Endothelial cell of hepatic sinusoid (primary cell): ENCODE data around the gene UBL7.
"Not testable (repeated sequence)": the region's sequence is repeated elsewhere in the genome, so short reads cannot be mapped to it uniquely, and the experiment has no call there.

Experiments used
- in situ Hi-C: cut with HindIII; loops from 2 replicates; pipeline ENCODE4 v1.10.0; 2017; ENCODE audit warnings: low sequenced_read_pairs

The UBL7 gene

GRCh38 chr15:74460871-74461846 is at the start of gene UBL7:
Gene UBL7, minus strand, starts transcription at chr15:74461160. Its CDS starts 2,293 bp downstream, at chr15:74458867.
- in situ Hi-C loops, result loop anchor here (5.0 kb wide), 2 partner anchors 36 to 86 kb away; no protein-coding TSS in a partner anchor

- in situ Hi-C loops, result no loop called here
These were observed 45.5 kb upstream of the UBL7 start for GRCh38 chr15:74506515-74506840.

- in situ Hi-C loops, result no loop called here
These were observed 45.0 kb upstream of the UBL7 start for GRCh38 chr15:74505837-74506514.

- in situ Hi-C loops, result no loop called here
These were observed 43.9 kb upstream of the UBL7 start for GRCh38 chr15:74504836-74505235.

- in situ Hi-C loops, result no loop called here
These were observed 43.5 kb upstream of the UBL7 start for GRCh38 chr15:74504418-74504817.

- in situ Hi-C loops, result no loop called here
These were observed 41.3 kb upstream of the UBL7 start for GRCh38 chr15:74502301-74502700.

GRCh38 chr15:74500401-74500800 is 39.4 kb upstream of the UBL7 start:
- in situ Hi-C loops, result no loop called here

GRCh38 chr15:74499366-74499765 is 38.4 kb upstream of the UBL7 start:
- in situ Hi-C loops, result loop anchor here (5.0 kb wide), 3 partner anchors 37 to 122 kb away; partner anchors contain the start of gene UBL7

- in situ Hi-C loops, result loop anchor here (5.0 kb wide), 3 partner anchors 35 to 120 kb away; partner anchors contain the start of gene UBL7
These were observed 36.6 kb upstream of the UBL7 start for GRCh38 chr15:74497584-74497983.

GRCh38 chr15:74496648-74497047 is 35.7 kb upstream of the UBL7 start:
- in situ Hi-C loops, result loop anchor here (5.0 kb wide), 3 partner anchors 34 to 119 kb away; partner anchors contain the start of gene UBL7

GRCh38 chr15:74490339-74490689 is 29.4 kb upstream of the UBL7 start:
- in situ Hi-C loops, result no loop called here

GRCh38 chr15:74489518-74490338 is 28.8 kb upstream of the UBL7 start:
- in situ Hi-C loops, result no loop called here

GRCh38 chr15:74488776-74489175 is 27.8 kb upstream of the UBL7 start:
- in situ Hi-C loops, result no loop called here

- in situ Hi-C loops, result no loop called here
These were observed 21.7 kb upstream of the UBL7 start for GRCh38 chr15:74482661-74483060.

- in situ Hi-C loops, result not testable (repeated sequence)
These were observed 19.4 kb upstream of the UBL7 start for GRCh38 chr15:74480364-74480763.

GRCh38 chr15:74471621-74472020 is 10.7 kb upstream of the UBL7 start:
- in situ Hi-C loops, result not testable (repeated sequence)

- in situ Hi-C loops, result no loop called here
These were observed 9.9 kb upstream of the UBL7 start for GRCh38 chr15:74470631-74471395.

- in situ Hi-C loops, result no loop called here
These were observed 7.5 kb upstream of the UBL7 start for GRCh38 chr15:74468341-74469032.

- in situ Hi-C loops, result no loop called here
These were observed 5.6 kb upstream of the UBL7 start for GRCh38 chr15:74466570-74466969.

GRCh38 chr15:74464897-74465296 is 3.9 kb upstream of the UBL7 start:
- in situ Hi-C loops, result loop anchor here (5.0 kb wide), 2 partner anchors 32 to 82 kb away; no protein-coding TSS in a partner anchor
